ENCODE measurements around the gene IL1R2.

IL1R2 gene

DNA sequence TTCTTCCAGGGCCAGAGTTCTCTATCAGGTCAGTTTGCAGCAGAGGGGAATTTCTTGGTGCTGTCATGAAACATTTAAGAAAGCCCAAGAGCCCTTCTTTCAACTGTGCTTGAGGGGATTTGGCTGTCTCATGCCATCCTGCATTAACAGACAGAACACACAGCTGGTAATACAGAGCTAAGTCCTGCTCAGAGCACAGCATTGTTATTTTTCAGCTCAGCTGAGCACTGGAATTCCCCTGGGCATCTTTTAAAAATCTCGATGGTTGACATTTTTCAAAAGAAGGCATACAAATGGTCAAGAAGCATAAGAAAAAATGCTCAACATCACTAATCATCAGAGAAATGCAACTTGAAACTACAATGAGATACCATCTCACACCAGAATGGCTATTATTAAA lies 14.9 kb upstream of the IL1R2 start:
- TF ChIP-seq, protein P1, sequence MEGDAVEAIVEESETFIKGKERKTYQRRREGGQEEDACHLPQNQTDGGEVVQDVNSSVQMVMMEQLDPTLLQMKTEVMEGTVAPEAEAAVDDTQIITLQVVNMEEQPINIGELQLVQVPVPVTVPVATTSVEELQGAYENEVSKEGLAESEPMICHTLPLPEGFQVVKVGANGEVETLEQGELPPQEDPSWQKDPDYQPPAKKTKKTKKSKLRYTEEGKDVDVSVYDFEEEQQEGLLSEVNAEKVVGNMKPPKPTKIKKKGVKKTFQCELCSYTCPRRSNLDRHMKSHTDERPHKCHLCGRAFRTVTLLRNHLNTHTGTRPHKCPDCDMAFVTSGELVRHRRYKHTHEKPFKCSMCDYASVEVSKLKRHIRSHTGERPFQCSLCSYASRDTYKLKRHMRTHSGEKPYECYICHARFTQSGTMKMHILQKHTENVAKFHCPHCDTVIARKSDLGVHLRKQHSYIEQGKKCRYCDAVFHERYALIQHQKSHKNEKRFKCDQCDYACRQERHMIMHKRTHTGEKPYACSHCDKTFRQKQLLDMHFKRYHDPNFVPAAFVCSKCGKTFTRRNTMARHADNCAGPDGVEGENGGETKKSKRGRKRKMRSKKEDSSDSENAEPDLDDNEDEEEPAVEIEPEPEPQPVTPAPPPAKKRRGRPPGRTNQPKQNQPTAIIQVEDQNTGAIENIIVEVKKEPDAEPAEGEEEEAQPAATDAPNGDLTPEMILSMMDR (IDR thresholded peaks at IDR 0.05), result no peak

DNA sequence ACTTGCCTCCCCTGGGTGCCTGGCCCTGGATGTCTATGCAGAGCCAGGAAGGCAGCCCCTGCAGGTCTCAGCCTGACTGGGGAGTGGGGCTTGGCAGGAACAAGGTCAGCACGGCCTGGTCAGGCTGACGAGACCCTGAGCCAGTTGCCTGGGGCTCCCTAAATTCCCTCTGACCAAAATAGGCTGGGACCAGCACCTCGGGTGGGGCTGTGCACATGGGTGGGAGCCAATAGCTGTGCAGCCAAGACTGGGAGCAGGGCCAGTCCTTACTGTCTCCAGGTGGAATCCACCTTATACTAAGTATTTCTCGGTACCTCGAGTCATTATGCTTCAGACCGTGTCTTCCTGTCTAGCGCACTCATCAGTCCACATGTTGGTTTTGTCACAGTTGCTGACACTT lies 11.4 kb upstream of the IL1R2 start:
- TF ChIP-seq, protein P1 (IDR thresholded peaks at IDR 0.05), result no peak

- TF ChIP-seq, protein P1 (IDR thresholded peaks at IDR 0.05), result no peak
Observed at GRCh38 chr2:101981066-101981465, 10.7 kb upstream of the IL1R2 start.

DNA sequence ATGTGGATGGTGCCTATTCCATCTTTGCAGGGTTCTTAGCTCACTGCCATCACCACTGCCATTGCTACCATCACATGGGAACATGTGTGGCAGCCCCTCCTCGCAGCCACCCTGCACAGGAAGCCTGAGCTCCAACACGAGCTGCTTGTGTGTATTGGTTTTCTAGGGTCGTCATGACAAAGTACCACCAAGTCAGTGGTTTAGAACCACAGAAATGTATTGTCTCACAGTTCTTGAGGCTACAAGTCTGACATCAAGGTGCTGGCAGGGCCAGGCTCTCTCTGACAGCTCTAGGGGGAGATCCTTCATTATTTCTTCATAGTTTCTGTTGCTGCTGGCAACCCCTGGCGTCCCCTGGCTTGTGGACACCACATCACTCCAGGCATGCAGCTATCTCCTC lies 10.3 kb upstream of the IL1R2 start:
- TF ChIP-seq, protein P1 (IDR thresholded peaks at IDR 0.05), result no peak

DNA sequence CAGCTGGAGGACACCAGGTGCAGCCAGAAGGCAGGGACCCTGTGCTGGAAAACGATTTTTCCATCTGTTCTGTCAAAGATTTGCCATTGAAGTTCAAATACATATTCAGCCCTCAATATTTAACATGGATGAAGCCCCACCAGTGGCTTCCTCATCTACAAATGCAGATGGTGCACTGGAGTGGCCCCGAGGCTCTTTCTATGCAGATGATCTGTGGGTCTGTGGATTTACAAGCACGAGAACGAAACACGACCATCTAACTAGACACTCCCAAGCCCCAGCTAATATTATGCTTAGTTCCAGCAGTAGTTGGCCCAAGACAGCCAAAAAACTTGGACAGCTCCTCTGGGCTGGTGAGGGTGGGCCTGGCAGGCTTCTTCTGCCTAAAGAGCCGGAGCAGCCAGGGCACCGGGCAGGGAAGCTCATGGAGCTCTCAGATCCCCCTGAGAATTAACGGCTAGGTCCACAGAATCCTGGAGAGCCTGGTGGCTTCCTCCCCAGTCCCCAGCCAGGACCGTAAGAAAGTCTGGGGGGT lies 9.2 kb upstream of the IL1R2 start:
- TF ChIP-seq, protein P1 (IDR thresholded peaks at IDR 0.05), result no peak

DNA sequence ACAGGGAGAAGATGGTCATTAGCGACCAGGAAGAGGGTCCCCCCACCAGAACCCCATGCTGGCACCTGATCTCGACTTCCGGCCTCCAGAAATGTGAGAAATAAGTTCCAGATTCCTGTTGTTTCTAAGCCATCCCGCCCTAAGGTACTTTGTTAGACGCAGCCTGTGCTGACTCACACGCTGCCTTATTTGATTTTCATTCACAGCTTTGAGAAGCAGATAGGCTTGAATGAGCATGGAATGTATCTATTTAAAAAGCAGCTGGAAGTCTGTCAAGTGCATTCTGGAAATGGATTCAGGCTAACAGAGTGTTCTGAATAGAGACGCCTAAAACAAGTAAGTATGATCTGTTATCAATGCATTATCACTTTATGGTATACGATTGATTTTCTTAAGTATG lies 8.3 kb upstream of the IL1R2 start:
- TF ChIP-seq, protein P1 (IDR thresholded peaks at IDR 0.05), result no peak

DNA sequence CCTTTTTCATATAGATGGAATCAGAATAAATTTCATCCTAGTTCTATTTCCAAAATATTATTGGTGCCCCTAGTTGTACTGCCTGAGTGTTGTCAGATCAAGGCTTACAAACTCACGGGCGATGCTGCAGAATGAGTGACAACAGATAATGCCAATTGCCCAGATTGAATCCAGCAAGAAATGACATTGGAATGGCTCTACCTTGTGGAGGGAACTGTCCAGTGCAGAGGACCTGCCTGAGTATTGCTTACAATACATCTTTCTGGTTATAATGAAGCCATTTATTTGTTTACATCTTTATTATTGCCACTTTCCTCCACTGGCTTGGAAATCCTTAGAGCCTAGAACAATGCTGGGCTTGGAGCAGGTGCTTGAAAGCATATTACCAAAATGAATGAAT lies 7.8 kb upstream of the IL1R2 start:
- TF ChIP-seq, protein P1 (IDR thresholded peaks at IDR 0.05), result peak; percentile 56

GRCh38 chr2:101984656-101985055 lies 7.1 kb upstream of the IL1R2 start:
- TF ChIP-seq, protein P1 (IDR thresholded peaks at IDR 0.05), result no peak
